Kidney (tissue), 14 donors: ENCODE data around the gene AOC2. TPM values are rescaled to one million over a fixed set of nuclear protein-coding genes. Genes with fewer than 3 reads are reported as not detected.

ENCODE experiments used
- DNase-seq, 5 donors: peaks; one replicate each; pipeline ENCODE4 v3.0.0-alpha.2; 2013 to 2020
- FAIRE-seq: peaks from 2 replicates; lab custom pipeline; 2012; peaks lifted over from hg19 to GRCh38; lab: Jason Lieb, UNC
- H3K27ac ChIP-seq, 2 donors: one replicate each; pipeline ENCODE4 v1.7.0; 2013; ENCODE audit warnings: low read depth in 2 of 2, low read length in 2 of 2, inconsistent platforms in 1 of 2
- H3K27me3 ChIP-seq: one replicate; pipeline ENCODE4 v1.7.1; 2013; ENCODE audit warnings: low read length, inconsistent platforms; ENCODE audit not compliant: control insufficient read depth, insufficient read depth
- H3K36me3 ChIP-seq, 3 donors: one replicate each; pipeline versions ENCODE4 v1.7.0 to v1.7.1; 2013; ENCODE audit warnings: low read length in 3 of 3, control low read depth in 1 of 3, inconsistent platforms in 1 of 3; ENCODE audit not compliant: insufficient read depth in 3 of 3, control insufficient read depth in 2 of 3
- H3K4me1 ChIP-seq, 3 donors: one replicate each; pipeline versions ENCODE4 v1.7.0 to v1.7.1; 2013; ENCODE audit warnings: low read length in 3 of 3, inconsistent platforms in 1 of 3, low read depth in 1 of 3; ENCODE audit not compliant: control insufficient read depth in 2 of 3, insufficient read depth in 2 of 3
- H3K4me3 ChIP-seq, 3 donors: one replicate each; pipeline versions ENCODE4 v1.7.0 to v1.8.1; 2013; ENCODE audit warnings: low read length in 3 of 3, control low read depth in 1 of 3, inconsistent platforms in 1 of 3
- H3K9ac ChIP-seq, 3 donors: one replicate each; pipeline versions ENCODE4 v1.7.0 to v1.7.1; 2013; ENCODE audit warnings: low read length in 3 of 3, control low read depth in 1 of 3, inconsistent platforms in 1 of 3
- H3K9me3 ChIP-seq, 3 donors: one replicate each; pipeline versions ENCODE4 v1.7.0 to v1.7.1; 2013; ENCODE audit warnings: low read length in 3 of 3, control low read depth in 1 of 3, inconsistent platforms in 1 of 3; ENCODE audit not compliant: control insufficient read depth in 2 of 3, insufficient read depth in 1 of 3
- intact Hi-C: fragments of 100-400 bp; cut with DNase I; formaldehyde crosslinking; loops from one replicate; pipeline ENCODE4 v1.11.1; 2022
- polyA plus RNA-seq: library from polyadenylated mRNA; stranded (reverse); fragments of 350-450 nt; fragmentation: Illumina TruSeq; extraction: RNeasy Lipid Tissue Mini Kit (QIAGEN cat#74804); gene quantifications from one replicate; pipeline ENCODE4 v1.2.3, GENCODE V29; 2014; ENCODE audit warnings: low read depth, low replicate concordance; ENCODE audit not compliant: insufficient read depth
- total RNA-seq: library from RNA; stranded (reverse); fragmentation: NEBNext Ultra II Directional; extraction: Animal tissue kit (Norgen Biotek cat#: 25700); gene quantifications from one replicate; pipeline ENCODE4 v1.2.1, GENCODE V29; 2021
- TF ChIP-seq, protein P1 (sequence below): IDR thresholded peaks from 3 replicates; pipeline ENCODE4 v1.5.1; 2012; ENCODE audit warnings: mild to moderate bottlenecking, moderate library complexity, borderline replicate concordance; ENCODE audit not compliant: insufficient read depth; ENCODE audit errors: extremely low read depth
- donor health status: control.
- donor health status: control.
- donor health status: control.
- donor health status: control.
- donor health status: control.
- donor health status: DM: yes; HTN: yes; CAD: no.
- donor health status: Normal renal cell carcinoma (clear cell type).

The AOC2 gene
- total and polyA plus RNA-seq, 2 donors from 2014 or later: 0.58 to 1.2 TPM

DNA sequence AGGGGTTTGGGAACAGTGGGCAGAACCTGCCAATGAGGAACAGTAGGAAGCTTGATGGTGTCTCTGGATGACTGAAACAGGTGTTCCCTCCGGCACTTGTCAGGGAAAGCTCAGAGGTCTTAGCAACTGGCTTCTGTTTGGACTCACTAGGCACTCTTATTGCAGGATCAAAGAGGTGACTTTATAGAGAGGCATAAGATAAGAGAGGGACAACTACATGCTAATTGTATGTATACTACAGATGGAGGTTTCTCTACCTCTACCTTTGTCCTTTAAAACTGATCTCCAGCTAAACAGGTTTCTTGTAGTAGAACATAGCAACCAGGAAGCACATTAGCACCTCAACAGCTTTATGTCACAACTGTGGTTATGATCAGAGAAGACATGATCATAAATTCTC lies 38.1 kb upstream of the AOC2 start:
- no peak for DNase-seq
- no peak for FAIRE-seq
- Histone ChIP-seq H3K9ac (no peak overlapping the region), H3K4me3 (no peak overlapping the region), H3K9me3 (no peaks in the 10 kb centered on the region), H3K4me1 (peaks cover 2 to 5% (median 3%) of the 10 kb centered on the region in 3 donors), H3K27me3 (no peaks in the 10 kb centered on the region), H3K36me3 (peaks cover 0 to 7% (median 6%) of the 10 kb centered on the region in 3 donors), H3K27ac (peak overlapping the region; percentile 66 to 70)
- TF ChIP-seq, protein P1, sequence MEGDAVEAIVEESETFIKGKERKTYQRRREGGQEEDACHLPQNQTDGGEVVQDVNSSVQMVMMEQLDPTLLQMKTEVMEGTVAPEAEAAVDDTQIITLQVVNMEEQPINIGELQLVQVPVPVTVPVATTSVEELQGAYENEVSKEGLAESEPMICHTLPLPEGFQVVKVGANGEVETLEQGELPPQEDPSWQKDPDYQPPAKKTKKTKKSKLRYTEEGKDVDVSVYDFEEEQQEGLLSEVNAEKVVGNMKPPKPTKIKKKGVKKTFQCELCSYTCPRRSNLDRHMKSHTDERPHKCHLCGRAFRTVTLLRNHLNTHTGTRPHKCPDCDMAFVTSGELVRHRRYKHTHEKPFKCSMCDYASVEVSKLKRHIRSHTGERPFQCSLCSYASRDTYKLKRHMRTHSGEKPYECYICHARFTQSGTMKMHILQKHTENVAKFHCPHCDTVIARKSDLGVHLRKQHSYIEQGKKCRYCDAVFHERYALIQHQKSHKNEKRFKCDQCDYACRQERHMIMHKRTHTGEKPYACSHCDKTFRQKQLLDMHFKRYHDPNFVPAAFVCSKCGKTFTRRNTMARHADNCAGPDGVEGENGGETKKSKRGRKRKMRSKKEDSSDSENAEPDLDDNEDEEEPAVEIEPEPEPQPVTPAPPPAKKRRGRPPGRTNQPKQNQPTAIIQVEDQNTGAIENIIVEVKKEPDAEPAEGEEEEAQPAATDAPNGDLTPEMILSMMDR: no peak
- intact Hi-C loops: no loop called here

DNA sequence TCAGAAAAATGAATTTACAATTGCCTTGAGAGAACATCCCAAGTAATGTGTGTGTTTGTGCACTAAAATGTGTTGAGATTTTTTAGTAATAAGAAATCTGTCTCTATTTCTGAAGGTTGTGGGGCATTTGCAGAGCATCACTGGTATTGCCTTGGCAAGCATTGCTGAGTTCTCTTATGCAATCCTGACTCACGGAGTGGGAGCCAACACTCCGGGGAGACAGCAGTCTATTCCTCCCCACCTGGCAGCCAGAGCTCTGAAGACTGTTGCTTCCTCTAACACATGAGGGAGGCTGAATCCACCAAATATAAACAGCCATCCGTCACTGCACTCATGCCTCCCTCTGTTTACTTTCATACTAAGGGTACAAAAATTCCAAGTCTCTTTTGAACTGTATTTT lies 35.1 kb upstream of the AOC2 start:
- no peak for FAIRE-seq
- no peak for DNase-seq
- intact Hi-C loops: no loop called here
- Histone ChIP-seq H3K27ac (peak overlapping the region in 1 of 2 donors; percentile 30), H3K4me3 (no peak overlapping the region), H3K9ac (no peak overlapping the region), H3K4me1 (peaks cover 2 to 5% (median 3%) of the 10 kb centered on the region in 3 donors), H3K36me3 (peaks cover 0 to 23% (median 16%) of the 10 kb centered on the region in 3 donors), H3K27me3 (no peaks in the 10 kb centered on the region), H3K9me3 (no peaks in the 10 kb centered on the region)
- TF ChIP-seq, protein P1: no peak

DNA sequence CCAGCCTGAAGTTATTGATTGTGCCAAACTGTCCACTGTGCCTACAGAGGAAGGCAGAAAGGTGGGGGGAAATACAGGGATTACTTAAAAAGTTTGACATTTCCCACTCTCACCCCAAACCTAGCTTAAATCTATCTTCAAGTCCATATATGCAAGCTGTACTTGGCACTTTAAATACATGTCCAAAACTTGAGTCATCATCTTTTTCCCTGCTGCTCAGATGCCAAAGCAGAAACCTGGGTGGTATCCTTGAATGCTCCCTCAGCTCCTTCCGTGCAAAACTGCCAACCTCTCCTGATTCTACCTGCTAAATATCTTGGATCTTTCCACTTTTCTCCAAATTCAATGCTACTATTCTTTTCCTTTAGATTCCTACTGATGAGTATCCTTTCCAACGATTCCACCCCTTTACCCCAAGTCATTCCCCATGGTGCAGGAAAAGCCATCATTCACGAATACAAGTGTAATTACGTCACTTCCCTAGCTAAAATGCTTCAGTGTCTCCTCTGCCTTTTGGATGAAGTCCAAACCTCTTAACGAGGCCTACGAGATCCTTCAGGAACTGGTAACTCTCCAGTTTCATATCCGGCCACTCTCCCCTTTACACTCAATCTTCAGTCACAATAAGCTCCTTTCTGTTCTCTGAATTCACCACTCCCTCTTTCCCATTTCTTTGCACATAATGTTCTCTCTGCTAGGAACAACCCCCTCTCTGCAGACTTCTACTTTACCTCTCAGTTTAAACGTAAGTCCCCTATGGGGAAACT lies 29.6 kb upstream of the AOC2 start:
- TF ChIP-seq, protein P1: no peak
- H3K9me3 ChIP-seq: no peaks in the 10 kb centered on the region
- no peak for DNase-seq
- H3K9ac ChIP-seq: no peak overlapping the region
- FAIRE-seq: no peak
- H3K4me1 ChIP-seq: no peaks in the 10 kb centered on the region
- H3K27ac ChIP-seq: no peak overlapping the region
- intact Hi-C loops: no loop called here
- H3K27me3 ChIP-seq: no peaks in the 10 kb centered on the region
- H3K36me3 ChIP-seq: peaks cover 13 to 70% (median 52%) of the 10 kb centered on the region in 3 donors
- H3K4me3 ChIP-seq: no peak overlapping the region
